ENCODE results near the gene SERPINF2.

SERPINF2 gene

DNA sequence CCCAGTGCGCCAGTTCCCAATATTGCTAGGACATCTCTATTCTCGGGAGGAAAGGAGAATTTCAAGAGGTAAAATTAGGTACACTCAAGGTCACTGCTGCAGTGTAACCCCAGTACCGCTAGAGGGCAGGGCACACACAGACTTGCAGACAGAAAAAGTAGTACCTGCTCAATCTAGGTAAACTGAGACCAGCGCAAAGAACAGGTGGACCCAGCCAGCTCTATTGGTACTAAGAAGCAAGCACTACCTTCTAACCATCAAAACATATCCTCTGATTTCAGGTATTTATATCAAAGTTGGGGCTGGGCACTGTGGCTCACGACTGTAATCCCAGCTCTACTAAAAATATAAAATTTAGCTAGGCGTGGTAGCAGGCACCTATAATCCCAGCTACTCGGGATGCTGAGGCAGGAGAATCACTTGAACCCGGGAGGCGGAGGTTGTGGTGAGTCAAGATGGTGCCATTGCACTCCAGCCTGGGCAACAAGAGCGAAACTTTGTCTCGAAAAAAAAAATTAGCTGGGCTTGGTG lies 21.8 kb upstream of the SERPINF2 start:
- TF ChIP-seq, protein P1, sequence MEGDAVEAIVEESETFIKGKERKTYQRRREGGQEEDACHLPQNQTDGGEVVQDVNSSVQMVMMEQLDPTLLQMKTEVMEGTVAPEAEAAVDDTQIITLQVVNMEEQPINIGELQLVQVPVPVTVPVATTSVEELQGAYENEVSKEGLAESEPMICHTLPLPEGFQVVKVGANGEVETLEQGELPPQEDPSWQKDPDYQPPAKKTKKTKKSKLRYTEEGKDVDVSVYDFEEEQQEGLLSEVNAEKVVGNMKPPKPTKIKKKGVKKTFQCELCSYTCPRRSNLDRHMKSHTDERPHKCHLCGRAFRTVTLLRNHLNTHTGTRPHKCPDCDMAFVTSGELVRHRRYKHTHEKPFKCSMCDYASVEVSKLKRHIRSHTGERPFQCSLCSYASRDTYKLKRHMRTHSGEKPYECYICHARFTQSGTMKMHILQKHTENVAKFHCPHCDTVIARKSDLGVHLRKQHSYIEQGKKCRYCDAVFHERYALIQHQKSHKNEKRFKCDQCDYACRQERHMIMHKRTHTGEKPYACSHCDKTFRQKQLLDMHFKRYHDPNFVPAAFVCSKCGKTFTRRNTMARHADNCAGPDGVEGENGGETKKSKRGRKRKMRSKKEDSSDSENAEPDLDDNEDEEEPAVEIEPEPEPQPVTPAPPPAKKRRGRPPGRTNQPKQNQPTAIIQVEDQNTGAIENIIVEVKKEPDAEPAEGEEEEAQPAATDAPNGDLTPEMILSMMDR (IDR thresholded peaks at IDR 0.05), result peak; percentile 99

GRCh38 chr17:1724351-1724868 lies 18.3 kb upstream of the SERPINF2 start, which contains the start of gene WDR81:
TSS of gene WDR81 (plus strand) at chr17:1724704. CDS start at chr17:1724960, 256 bp downstream.
- TF ChIP-seq, protein P1 (IDR thresholded peaks at IDR 0.05), result no peak

GRCh38 chr17:1724869-1725641 lies 17.6 kb upstream of the SERPINF2 start:
- TF ChIP-seq, protein P1 (IDR thresholded peaks at IDR 0.05), result 0 out of 2 replicates have a peak, but pooled peaks have one; percentile 16

- TF ChIP-seq, protein P1 (IDR thresholded peaks at IDR 0.05), result no peak
Measured at GRCh38 chr17:1725642-1726511, 16.8 kb upstream of the SERPINF2 start.

DNA sequence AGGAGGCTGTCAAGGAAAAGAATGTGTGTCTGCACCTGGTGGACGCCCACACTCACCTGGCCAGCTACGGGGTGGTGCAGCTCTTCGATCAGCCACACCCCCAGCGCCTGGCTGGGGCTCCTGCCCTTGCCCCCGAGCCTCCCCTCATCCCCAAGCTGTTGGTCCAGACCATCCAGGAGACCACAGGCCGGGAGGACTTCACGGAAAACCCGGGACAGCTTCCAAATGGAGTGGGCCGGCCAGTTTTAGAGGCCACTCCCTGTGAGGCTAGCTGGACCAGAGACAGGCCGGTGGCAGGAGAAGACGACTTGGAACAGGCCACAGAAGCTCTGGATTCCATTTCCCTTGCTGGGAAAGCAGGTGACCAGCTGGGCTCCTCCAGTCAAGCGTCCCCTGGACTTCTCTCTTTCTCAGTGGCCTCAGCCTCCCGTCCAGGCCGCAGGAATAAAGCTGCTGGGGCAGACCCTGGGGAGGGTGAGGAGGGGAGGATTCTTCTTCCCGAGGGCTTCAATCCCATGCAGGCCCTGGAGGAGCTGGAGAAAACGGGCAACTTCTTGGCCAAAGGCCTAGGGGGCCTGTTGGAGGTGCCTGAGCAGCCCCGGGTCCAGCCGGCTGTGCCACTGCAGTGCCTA lies 15.9 kb upstream of the SERPINF2 start:
- TF ChIP-seq, protein P1 (IDR thresholded peaks at IDR 0.05), result no peak

GRCh38 chr17:1727258-1727789 lies 15.3 kb upstream of the SERPINF2 start:
- TF ChIP-seq, protein P1 (IDR thresholded peaks at IDR 0.05), result no peak
